Suprapubic skin (tissue), 4 donors: ENCODE results near the gene CCNJL. TPM values are rescaled to one million over a fixed set of nuclear protein-coding genes. Genes with fewer than 3 reads are reported as not detected.

Source experiments
- DNase-seq, 2 donors: peaks; one replicate each; pipeline ENCODE4 v3.0.0-alpha.2; 2019; ENCODE audit warnings: low spot score in 2 of 2
- H3K27ac ChIP-seq: fragments of 200-600 bp; sonication (generic); one replicate; pipeline ENCODE4 v1.5.1; 2019
- H3K27me3 ChIP-seq: fragments of 200-600 bp; sonication (generic); one replicate; pipeline ENCODE4 v1.5.1; 2019
- H3K36me3 ChIP-seq: fragments of 200-600 bp; sonication (generic); one replicate; pipeline ENCODE4 v1.5.1; 2019
- H3K4me1 ChIP-seq: fragments of 200-600 bp; sonication (generic); one replicate; pipeline ENCODE4 v1.5.1; 2019
- H3K4me3 ChIP-seq: fragments of 200-600 bp; sonication (generic); one replicate; pipeline ENCODE4 v1.5.1; 2019; ENCODE audit warnings: mild to moderate bottlenecking
- H3K9me3 ChIP-seq: fragments of 200-600 bp; sonication (generic); one replicate; pipeline ENCODE4 v1.5.1; 2019
- EP300 ChIP-seq: sonication (generic); formaldehyde crosslinking; IDR thresholded peaks from one replicate; pipeline ENCODE4 v1.6.1; 2017; ENCODE audit warnings: antibody characterized with exemption
- POLR2A ChIP-seq, 2 donors: fragments of 450-650 bp; IDR thresholded peaks; one replicate each; pipeline ENCODE4 v1.6.1; 2017; ENCODE audit warnings: antibody characterized with exemption in 2 of 2, mild to moderate bottlenecking in 2 of 2, moderate library complexity in 2 of 2
- POLR2AphosphoS5 ChIP-seq, 3 donors: sonication (generic); formaldehyde crosslinking; IDR thresholded peaks; one replicate each; pipeline ENCODE4 v1.6.1; 2017; ENCODE audit warnings: antibody characterized with exemption in 3 of 3
- WGBS: methylation state at CpG from one replicate; pipeline ENCODE4 v1.1.5; 2018; 5-methylcytosine and 5-hydroxymethylcytosine counted together
- total RNA-seq, 4 donors: library from RNA; depleted of rRNA; stranded (reverse); fragments of >200 nt; gene quantifications; one replicate each; pipeline ENCODE4 v1.1.0, GENCODE V29; 2016
- TF ChIP-seq, protein P1 (sequence below), 2 donors: fragments of 200-600 bp in 1 of 2; fragments of 450-650 bp in 1 of 2; sonication (generic) in 1 of 2; IDR thresholded peaks; one replicate each; pipeline ENCODE4 v1.5.1; 2016 to 2019; ENCODE audit warnings: antibody characterized with exemption in 2 of 2, mild to moderate bottlenecking in 1 of 2, moderate library complexity in 1 of 2

Gene CCNJL
- total RNA-seq, 4 donors from 2014 or later, result 0.34 to 1.2 (median 1.2) TPM; not detected in 1

DNA sequence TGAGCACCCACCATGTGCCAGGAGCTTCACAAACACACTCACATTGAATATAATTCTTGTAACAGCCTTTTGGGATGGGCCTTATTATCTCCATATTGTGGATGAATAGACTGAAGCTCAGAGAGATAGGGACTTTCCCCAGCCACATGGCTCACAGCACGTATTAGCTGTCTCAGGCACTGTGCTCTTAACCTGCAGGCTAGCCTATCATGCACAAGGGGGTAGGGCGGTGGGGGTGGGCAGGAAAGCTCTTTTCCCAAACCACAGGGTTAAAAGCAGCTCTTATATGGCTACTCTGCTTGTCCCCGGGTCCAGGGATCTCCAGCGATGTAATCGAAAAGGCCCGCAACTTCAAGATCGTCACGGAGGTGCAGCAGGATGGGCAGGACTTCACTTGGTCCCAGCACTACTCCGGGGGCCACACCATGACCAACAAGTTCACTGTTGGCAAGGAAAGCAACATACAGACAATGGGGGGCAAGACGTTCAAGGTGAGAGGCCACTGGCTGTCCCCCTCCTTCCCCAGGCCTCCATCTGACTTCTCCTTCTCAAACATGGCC, 80.5 kb downstream of the CCNJL start:
- TF ChIP-seq EP300, result no peak
- TF ChIP-seq, protein P1, sequence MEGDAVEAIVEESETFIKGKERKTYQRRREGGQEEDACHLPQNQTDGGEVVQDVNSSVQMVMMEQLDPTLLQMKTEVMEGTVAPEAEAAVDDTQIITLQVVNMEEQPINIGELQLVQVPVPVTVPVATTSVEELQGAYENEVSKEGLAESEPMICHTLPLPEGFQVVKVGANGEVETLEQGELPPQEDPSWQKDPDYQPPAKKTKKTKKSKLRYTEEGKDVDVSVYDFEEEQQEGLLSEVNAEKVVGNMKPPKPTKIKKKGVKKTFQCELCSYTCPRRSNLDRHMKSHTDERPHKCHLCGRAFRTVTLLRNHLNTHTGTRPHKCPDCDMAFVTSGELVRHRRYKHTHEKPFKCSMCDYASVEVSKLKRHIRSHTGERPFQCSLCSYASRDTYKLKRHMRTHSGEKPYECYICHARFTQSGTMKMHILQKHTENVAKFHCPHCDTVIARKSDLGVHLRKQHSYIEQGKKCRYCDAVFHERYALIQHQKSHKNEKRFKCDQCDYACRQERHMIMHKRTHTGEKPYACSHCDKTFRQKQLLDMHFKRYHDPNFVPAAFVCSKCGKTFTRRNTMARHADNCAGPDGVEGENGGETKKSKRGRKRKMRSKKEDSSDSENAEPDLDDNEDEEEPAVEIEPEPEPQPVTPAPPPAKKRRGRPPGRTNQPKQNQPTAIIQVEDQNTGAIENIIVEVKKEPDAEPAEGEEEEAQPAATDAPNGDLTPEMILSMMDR (IDR thresholded peaks at IDR 0.05), result no peak
- WGBS, result 64% methylated on average over 4 of the region's 10 CpGs
- no peak overlapping the region for H3K27ac ChIP-seq
- H3K27me3 ChIP-seq, result no peaks in the 10 kb centered on the region
- H3K36me3 ChIP-seq, result no peaks in the 10 kb centered on the region
- H3K4me1 ChIP-seq, result peaks cover 8% of the 10 kb centered on the region
- no peak for DNase-seq
- no peak overlapping the region for H3K4me3 ChIP-seq
- H3K9me3 ChIP-seq, result no peaks in the 10 kb centered on the region

DNA sequence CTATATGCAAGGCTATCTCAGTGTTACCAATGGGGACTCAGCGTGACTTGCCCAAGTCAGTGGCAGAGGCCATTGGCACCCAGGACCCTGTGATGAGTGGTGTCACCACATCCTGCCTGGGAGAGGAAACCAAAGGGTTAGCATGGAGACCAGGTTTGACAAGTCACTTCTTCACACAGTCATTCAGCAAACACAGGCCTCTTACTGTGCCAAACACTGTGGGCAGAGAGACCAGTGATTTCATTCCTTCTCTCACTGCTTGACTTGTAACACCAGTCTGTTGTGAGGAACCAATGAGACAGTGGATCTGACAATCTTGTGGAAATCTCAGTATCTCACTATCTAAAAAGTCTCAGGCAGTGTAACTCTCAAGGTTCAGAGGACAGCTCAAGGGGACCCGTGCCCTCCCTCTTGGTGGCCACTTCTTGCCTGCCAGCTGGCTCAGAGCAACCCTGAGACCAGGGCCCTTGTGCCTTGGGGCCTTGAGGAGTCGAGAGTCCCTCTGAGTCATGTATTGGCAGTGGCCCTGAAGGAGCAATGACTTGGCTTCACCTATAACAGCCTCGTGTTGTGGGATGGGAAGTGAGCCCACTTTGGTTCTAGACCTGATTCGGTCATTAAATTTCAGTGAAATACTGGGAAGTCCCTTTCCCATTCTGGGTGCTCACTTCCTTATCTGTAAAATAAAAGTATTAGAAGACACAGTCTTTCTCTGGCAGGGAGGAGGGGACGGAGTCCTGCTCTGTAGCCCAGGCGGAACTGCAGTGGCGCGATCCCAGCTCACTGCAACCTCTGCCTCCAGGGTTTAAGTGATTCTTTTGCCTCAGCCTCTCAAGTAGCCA, 81.5 kb downstream of the CCNJL start:
- no peak for DNase-seq
- no peak overlapping the region for H3K4me3 ChIP-seq
- TF ChIP-seq, protein P1 (IDR thresholded peaks at IDR 0.05), result no peak
- WGBS, result 40% methylated on average over 8 of the region's 9 CpGs
- H3K27me3 ChIP-seq, result no peaks in the 10 kb centered on the region
- H3K27ac ChIP-seq, result no peak overlapping the region
- H3K36me3 ChIP-seq, result no peaks in the 10 kb centered on the region
- no peaks in the 10 kb centered on the region for H3K9me3 ChIP-seq
- H3K4me1 ChIP-seq, result peaks cover 8% of the 10 kb centered on the region

DNA sequence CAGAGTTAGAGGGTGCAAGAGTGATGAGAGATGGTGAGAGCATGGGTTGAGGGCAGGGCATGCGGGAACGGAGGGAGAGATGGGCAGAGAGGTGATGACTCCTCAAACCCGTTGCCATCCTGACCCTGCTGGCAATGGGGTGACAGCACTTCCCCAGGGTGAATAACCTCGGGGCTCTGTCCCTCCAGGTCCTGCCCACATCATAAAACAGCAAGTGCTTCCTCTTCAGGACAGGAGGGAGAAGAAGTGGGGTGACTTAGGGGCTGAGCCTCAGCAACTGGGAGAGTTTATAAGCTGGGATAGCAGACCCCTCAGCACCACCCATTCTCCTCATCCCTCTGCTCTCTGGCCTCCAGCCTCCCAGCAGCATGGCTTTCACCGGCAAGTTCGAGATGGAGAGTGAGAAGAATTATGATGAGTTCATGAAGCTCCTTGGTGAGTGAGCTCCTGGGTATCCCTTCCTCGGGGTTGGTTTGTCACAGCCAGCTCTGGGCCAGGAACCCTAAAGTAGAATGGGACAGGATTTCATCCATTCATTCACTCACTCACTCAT, 83.1 kb downstream of the CCNJL start, which contains the start of gene FABP6:
FABP6 (plus strand) TSS at position 317 of the 553 bp plus-strand sequence; CDS start at position 369, 52 bp downstream.
- no peaks in the 10 kb centered on the region for H3K9me3 ChIP-seq
- no peak within 1 kb of the TSS for H3K27ac ChIP-seq
- WGBS, result 66% methylated on average over 7 of the region's 7 CpGs
- DNase-seq, result no peak
- no peaks in the 10 kb centered on the region for H3K36me3 ChIP-seq
- no peaks in the 10 kb centered on the region for H3K27me3 ChIP-seq
- no peak within 1 kb of the TSS for H3K4me3 ChIP-seq
- peaks cover 8% of the 10 kb centered on the region for H3K4me1 ChIP-seq
- no peak for TF ChIP-seq EP300
- no peak for TF ChIP-seq POLR2A (IDR thresholded peaks at IDR 0.05)
- TF ChIP-seq POLR2AphosphoS5 (IDR thresholded peaks at IDR 0.05), result no peak
- TF ChIP-seq, protein P1 (IDR thresholded peaks at IDR 0.05), result no peak

DNA sequence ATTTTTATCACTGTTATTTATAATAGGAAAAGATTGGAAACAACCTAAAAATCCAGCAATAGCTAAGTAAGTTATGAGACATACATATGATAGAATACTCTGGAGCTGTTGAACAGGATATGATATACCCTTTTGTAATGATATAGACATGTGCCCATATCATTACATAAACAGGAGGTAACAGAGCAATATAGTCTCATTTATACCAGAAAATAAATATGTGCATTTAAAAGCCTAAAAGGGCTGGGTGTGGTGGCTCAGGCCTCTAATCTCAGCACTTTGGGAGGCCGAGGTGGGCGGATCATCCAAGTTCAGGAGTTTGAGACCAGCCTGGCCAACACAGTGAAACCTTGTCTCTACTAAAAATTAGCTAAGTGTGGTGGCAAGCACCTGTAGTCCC, 85.4 kb downstream of the CCNJL start:
- WGBS, result 98% methylated on average over 2 of the region's 2 CpGs
- H3K4me1 ChIP-seq, result peaks cover 8% of the 10 kb centered on the region
- TF ChIP-seq EP300 (no peak), POLR2AphosphoS5 (IDR thresholded peaks at IDR 0.05) (no peak), POLR2A (IDR thresholded peaks at IDR 0.05) (no peak)
- TF ChIP-seq, protein P1 (IDR thresholded peaks at IDR 0.05), result no peak
- H3K9me3 ChIP-seq, result no peaks in the 10 kb centered on the region
- H3K4me3 ChIP-seq, result no peak overlapping the region
- H3K36me3 ChIP-seq, result no peaks in the 10 kb centered on the region
- no peaks in the 10 kb centered on the region for H3K27me3 ChIP-seq
- no peak for DNase-seq
- H3K27ac ChIP-seq, result no peak overlapping the region

DNA sequence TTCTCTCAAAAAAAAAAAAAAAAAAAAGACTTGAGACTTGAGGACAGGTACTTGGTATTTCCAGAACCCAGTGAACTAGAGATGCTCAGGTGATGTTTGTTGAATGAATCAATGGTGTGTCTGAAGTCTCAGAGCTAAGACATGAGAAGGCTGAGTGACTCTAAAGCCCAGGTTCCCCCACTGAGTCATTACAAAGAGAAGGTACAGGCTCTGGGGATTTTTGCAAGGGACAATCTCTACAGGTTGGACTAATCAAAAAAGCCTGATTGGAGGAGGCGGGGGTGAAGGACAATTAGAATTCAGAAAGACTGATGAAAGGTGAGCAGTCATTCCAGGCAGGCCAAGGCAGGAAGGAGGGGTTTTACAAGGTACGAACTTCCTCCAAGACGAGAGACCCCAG, 91.3 kb downstream of the CCNJL start:
- TF ChIP-seq POLR2AphosphoS5 (IDR thresholded peaks at IDR 0.05) (no peak), POLR2A (IDR thresholded peaks at IDR 0.05) (no peak), EP300 (no peak)
- TF ChIP-seq, protein P1 (IDR thresholded peaks at IDR 0.05), result no peak
- 89% methylated on average over 3 of the region's 3 CpGs for WGBS
- DNase-seq, result no peak

More for the DNA sequence above, 91.3 kb downstream of the CCNJL start:
- H3K9me3 ChIP-seq, result no peaks in the 10 kb centered on the region
- no peaks in the 10 kb centered on the region for H3K27me3 ChIP-seq
- no peak overlapping the region for H3K27ac ChIP-seq
- no peaks in the 10 kb centered on the region for H3K36me3 ChIP-seq
- H3K4me3 ChIP-seq, result no peak overlapping the region
- H3K4me1 ChIP-seq, result no peaks in the 10 kb centered on the region
